PC-3 (cell line): Measurements from ENCODE around the gene GLRX. TPM values are rescaled to one million over a fixed set of nuclear protein-coding genes. Genes with fewer than 3 reads are reported as not detected.
A peak's percentile ranks its signal among the peaks of the same experiment; 100 is the strongest.

Experiments
- ATAC-seq: fragments of 200-7000 bp; cut with Tn5 transposase; 2 replicates; pipeline ENCODE4 v1.9.1; 2020; ENCODE audit warnings: mild to moderate bottlenecking, moderate library complexity
- BruUV-seq: library from RNA; stranded (reverse); fragments of 400-500 nt; replicated peaks from 2 replicates; lab custom pipeline; 2021; lab: Mats Ljungman, UMichigan
- CTCF ChIA-PET: fragments of 300-600 bp; sonication (Branson Sonifier 250); formaldehyde crosslinking; loops from one replicate; lab custom pipeline; 2022; ENCODE audit warnings: antibody characterized with exemption; lab: Charles Lee
- POLR2A ChIA-PET: fragments of 300-600 bp; sonication (Branson Sonifier 250); formaldehyde crosslinking; loops from one replicate; lab custom pipeline; 2022; ENCODE audit warnings: antibody characterized with exemption; ENCODE audit not compliant: unreplicated experiment; lab: Charles Lee
- DNase-seq: peaks from one replicate; pipeline ENCODE4 v3.0.0-alpha.2; 2015
- H2AFZ ChIP-seq: fragments of 300-600 bp; sonication (generic); 2 replicates; pipeline ENCODE4 v1.6.0; 2016; ENCODE audit warnings: antibody characterized with exemption, low read length
- H3F3A ChIP-seq: fragments of 300-600 bp; sonication (generic); one replicate; pipeline ENCODE4 v1.6.0; 2017; ENCODE audit warnings: antibody characterized with exemption, low read length, control low read depth, mild to moderate bottlenecking; ENCODE audit not compliant: unreplicated experiment
- H3K27ac ChIP-seq: fragments of 300-600 bp; sonication (generic); 2 replicates; pipeline ENCODE4 v1.5.1; 2016; ENCODE audit warnings: mild to moderate bottlenecking, low read length
- H3K27me3 ChIP-seq: fragments of 300-600 bp; sonication (generic); 2 replicates; pipeline ENCODE4 v1.6.1; 2016; ENCODE audit warnings: low read length, mixed read lengths
- H3K36me3 ChIP-seq: fragments of 300-600 bp; sonication (generic); 2 replicates; pipeline ENCODE4 v1.6.1; 2016; ENCODE audit warnings: low read depth, mixed run types, low read length, mixed read lengths
- H3K4me1 ChIP-seq: fragments of 300-600 bp; sonication (generic); 2 replicates; pipeline ENCODE4 v1.5.1; 2016; ENCODE audit warnings: low read length; ENCODE audit not compliant: insufficient read depth
- H3K4me2 ChIP-seq: fragments of 300-600 bp; sonication (generic); 2 replicates; pipeline ENCODE4 v1.6.0; 2016; ENCODE audit warnings: low read length
- H3K4me3 ChIP-seq: fragments of 300-600 bp; sonication (generic); 2 replicates; pipeline ENCODE4 v1.5.1; 2016; ENCODE audit warnings: mild to moderate bottlenecking, low read length, mixed read lengths
- H3K79me2 ChIP-seq: fragments of 300-600 bp; sonication (generic); 2 replicates; pipeline ENCODE4 v1.6.1; 2017; ENCODE audit warnings: low read length, mixed read lengths
- H3K9ac ChIP-seq: fragments of 300-600 bp; sonication (generic); 2 replicates; pipeline ENCODE4 v1.6.0; 2016; ENCODE audit warnings: mild to moderate bottlenecking, low read length
- H3K9me2 ChIP-seq: fragments of 300-600 bp; sonication (generic); replicated peaks from 2 replicates; pipeline ENCODE4 v1.6.1; 2016; ENCODE audit warnings: mixed run types, low read length, mixed read lengths
- H3K9me3 ChIP-seq: fragments of 300-600 bp; sonication (generic); 2 replicates; pipeline ENCODE4 v1.6.1; 2016; ENCODE audit warnings: low read length, mixed read lengths
- H4K20me1 ChIP-seq: fragments of 300-600 bp; sonication (generic); 2 replicates; pipeline ENCODE4 v1.6.1; 2016; ENCODE audit warnings: low read length, mixed read lengths
- EZH2 ChIP-seq: fragments of 300-600 bp; sonication (generic); IDR thresholded peaks from one replicate; pipeline ENCODE4 v1.6.1; 2017; ENCODE audit warnings: antibody characterized with exemption, mild to moderate bottlenecking, low read length; ENCODE audit not compliant: unreplicated experiment
- EZH2phosphoT487 ChIP-seq: fragments of 300-600 bp; sonication (generic); IDR thresholded peaks from 2 replicates; pipeline ENCODE4 v1.6.1; 2018; ENCODE audit warnings: mild to moderate bottlenecking, antibody characterized with exemption, low read length, borderline replicate concordance
- intact Hi-C: fragments of 100-400 bp; cut with micrococcal nuclease; formaldehyde crosslinking; loops from 2 replicates; pipeline ENCODE4 v1.9.0; 2023
- total RNA-seq: library from RNA; depleted of rRNA; stranded (reverse); fragments of >200 nt; gene quantifications from 2 replicates; pipeline ENCODE4 v1.2.3, GENCODE V29; 2014
- TF ChIP-seq, protein P1 (sequence below): fragments of 300-600 bp; sonication (generic); conservative IDR thresholded peaks from 2 replicates; pipeline ENCODE4 v1.5.1; 2017; ENCODE audit warnings: antibody characterized with exemption, low read depth, mild to moderate bottlenecking, low read length

The GLRX gene
- total RNA-seq, 1 experiment from 2014 or later, result 27.4 TPM

DNA sequence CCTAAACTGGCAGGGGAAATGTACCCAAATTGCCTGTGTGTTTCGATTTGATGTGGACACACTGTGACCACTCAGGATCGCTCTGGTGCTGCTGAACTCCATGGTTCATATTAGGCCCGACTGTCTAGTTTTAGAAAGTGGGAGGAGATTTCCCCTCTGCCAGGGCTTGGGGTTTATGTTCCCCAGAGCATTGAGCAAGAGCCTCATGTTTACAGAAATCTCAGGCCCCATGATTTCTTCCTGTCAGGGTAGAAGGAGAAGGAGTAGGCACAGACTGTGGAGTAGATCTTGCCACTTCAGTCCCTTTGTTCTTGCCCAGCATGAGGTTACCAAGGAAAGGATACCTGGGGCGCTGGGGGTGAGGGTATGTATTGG is 40.8 kb upstream of the GLRX start:
- Histone ChIP-seq H3K4me3 (no peak overlapping the region), H3K4me2 (peak overlapping the region; percentile 69; the same call in 1 of the 2 replicates), H3K9me3 (no peaks in the 10 kb centered on the region), H3K27ac (peak overlapping the region; percentile 99), H4K20me1 (no peaks in the 10 kb centered on the region), H3K4me1 (peaks cover 53% of the 10 kb centered on the region), H3K79me2 (no peaks in the 10 kb centered on the region), H3K36me3 (no peaks in the 10 kb centered on the region), H3K27me3 (no peaks in the 10 kb centered on the region), H2AFZ (no peak overlapping the region), H3K9me2 (no peaks in the 10 kb centered on the region), H3F3A (peaks cover 9% of the 10 kb centered on the region), H3K9ac (peak overlapping the region; percentile 84; the same call in 1 of the 2 replicates)
- ChIA-PET CTCF (no interaction called here), POLR2A (no interaction called here)
- ATAC-seq, result no peak
- DNase-seq, result no peak
- TF ChIP-seq EZH2phosphoT487 (no peak), EZH2 (no peak)
- TF ChIP-seq, protein P1, sequence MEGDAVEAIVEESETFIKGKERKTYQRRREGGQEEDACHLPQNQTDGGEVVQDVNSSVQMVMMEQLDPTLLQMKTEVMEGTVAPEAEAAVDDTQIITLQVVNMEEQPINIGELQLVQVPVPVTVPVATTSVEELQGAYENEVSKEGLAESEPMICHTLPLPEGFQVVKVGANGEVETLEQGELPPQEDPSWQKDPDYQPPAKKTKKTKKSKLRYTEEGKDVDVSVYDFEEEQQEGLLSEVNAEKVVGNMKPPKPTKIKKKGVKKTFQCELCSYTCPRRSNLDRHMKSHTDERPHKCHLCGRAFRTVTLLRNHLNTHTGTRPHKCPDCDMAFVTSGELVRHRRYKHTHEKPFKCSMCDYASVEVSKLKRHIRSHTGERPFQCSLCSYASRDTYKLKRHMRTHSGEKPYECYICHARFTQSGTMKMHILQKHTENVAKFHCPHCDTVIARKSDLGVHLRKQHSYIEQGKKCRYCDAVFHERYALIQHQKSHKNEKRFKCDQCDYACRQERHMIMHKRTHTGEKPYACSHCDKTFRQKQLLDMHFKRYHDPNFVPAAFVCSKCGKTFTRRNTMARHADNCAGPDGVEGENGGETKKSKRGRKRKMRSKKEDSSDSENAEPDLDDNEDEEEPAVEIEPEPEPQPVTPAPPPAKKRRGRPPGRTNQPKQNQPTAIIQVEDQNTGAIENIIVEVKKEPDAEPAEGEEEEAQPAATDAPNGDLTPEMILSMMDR, result no peak
- BruUV-seq, result no TSS peak
- intact Hi-C loops, result loop anchor here (5.0 kb wide), 1 partner anchor 739 kb away; no protein-coding TSS in a partner anchor

GRCh38 chr5:95862671-95863382 is 40.3 kb upstream of the GLRX start:
- peak overlapping the region; percentile 84 for H3K9ac ChIP-seq

More at GRCh38 chr5:95862671-95863382, 40.3 kb upstream of the GLRX start:
- peak overlapping the region; percentile 99 for H3K27ac ChIP-seq
- peaks cover 12% of the 10 kb centered on the region for H3F3A ChIP-seq
- no peaks in the 10 kb centered on the region for H3K9me3 ChIP-seq
- no peaks in the 10 kb centered on the region for H3K79me2 ChIP-seq
- no peaks in the 10 kb centered on the region for H3K27me3 ChIP-seq
- no peak overlapping the region for H3K4me3 ChIP-seq
- H3K4me2 ChIP-seq, result peak overlapping the region; percentile 69
- peaks cover 58% of the 10 kb centered on the region for H3K4me1 ChIP-seq
- intact Hi-C loops, result loop anchor here (5.0 kb wide), 1 partner anchor 739 kb away; no protein-coding TSS in a partner anchor
- no TSS peak for BruUV-seq
- ATAC-seq (no peak), DNase-seq (peak; percentile 60)
- no peak for TF ChIP-seq EZH2phosphoT487
- no peak for TF ChIP-seq EZH2
- TF ChIP-seq, protein P1, result no peak
- POLR2A ChIA-PET, result no interaction called here
- CTCF ChIA-PET, result no interaction called here
- no peaks in the 10 kb centered on the region for H4K20me1 ChIP-seq
- no peaks in the 10 kb centered on the region for H3K9me2 ChIP-seq
- peak overlapping the region; percentile 21; the same call in 1 of the 2 replicates for H2AFZ ChIP-seq
- no peaks in the 10 kb centered on the region for H3K36me3 ChIP-seq
